ENCODE results near the gene ST3GAL3.

ST3GAL3 gene

GRCh38 chr1:43978551-43979260, 271.4 kb downstream of the ST3GAL3 start, which contains the start of gene B4GALT2 (continued):
- TF ChIP-seq PRDM4 (tag by site-specific recombination; IDR thresholded peaks at IDR 0.05): 0 out of 2 replicates have a peak, but pooled peaks have one; percentile 5
- TF ChIP-seq ZXDB (tag by site-specific recombination; IDR thresholded peaks at IDR 0.05): no peak
- no peak for TF ChIP-seq SETDB1 (IDR thresholded peaks at IDR 0.05; ENCODE audit: insufficient read length, low read length)
- no peak for TF ChIP-seq ZNF211 (tag by site-specific recombination; IDR thresholded peaks at IDR 0.05; ENCODE audit: low read depth)
- TF ChIP-seq ZNF335 (tag by site-specific recombination; conservative IDR thresholded peaks at IDR 0.05): peak; percentile 59
- peak; percentile 34; the same call in 1 of the 2 replicates for TF ChIP-seq KLF8 (tag by site-specific recombination; IDR thresholded peaks at IDR 0.05)
- TF ChIP-seq ZNF529 (tag by site-specific recombination; IDR thresholded peaks at IDR 0.05; ENCODE audit: insufficient replicate concordance): no peak
- no peak; the same call in 1 of the 2 replicates for TF ChIP-seq KLF17 (tag by site-specific recombination; IDR thresholded peaks at IDR 0.05)
- TF ChIP-seq ZBTB20 (tag by site-specific recombination; IDR thresholded peaks at IDR 0.05): peak; percentile 100
- TF ChIP-seq ZNF600 (tag by site-specific recombination; IDR thresholded peaks at IDR 0.05): peak; percentile 15; the same call in 1 of the 2 replicates
- no peak for TF ChIP-seq BCL11B (tag by site-specific recombination; IDR thresholded peaks at IDR 0.05; ENCODE audit: low read depth)
- TF ChIP-seq ZNF121 (tag by site-specific recombination; IDR thresholded peaks at IDR 0.05): 0 out of 2 replicates have a peak, but pooled peaks have one; percentile 14
- no peak for TF ChIP-seq ZNF140 (tag by site-specific recombination; IDR thresholded peaks at IDR 0.05)
- TF ChIP-seq PRDM6 (tag by site-specific recombination; IDR thresholded peaks at IDR 0.05): no peak
- no peak for TF ChIP-seq ZBTB7A (tag by site-specific recombination; IDR thresholded peaks at IDR 0.05; ENCODE audit: low read depth)
- no peak for TF ChIP-seq ZFP3 (tag by site-specific recombination; IDR thresholded peaks at IDR 0.05; ENCODE audit: low read depth)
- peak; percentile 62; the same call in 1 of the 2 replicates for TF ChIP-seq ZBTB48 (tag by site-specific recombination; IDR thresholded peaks at IDR 0.05)
- TF ChIP-seq ZNF544 (tag by site-specific recombination; IDR thresholded peaks at IDR 0.05): no peak
- peak; percentile 78 for TF ChIP-seq ZFHX2 (tag by site-specific recombination; conservative IDR thresholded peaks at IDR 0.05)
- no peak for TF ChIP-seq ZNF19 (tag by site-specific recombination; IDR thresholded peaks at IDR 0.05; ENCODE audit: low read depth)

GRCh38 chr1:43979261-43979527, 271.9 kb downstream of the ST3GAL3 start:
- ChIA-PET CTCF (no interaction called here), POLR2A (no interaction called here)
- no peak for TF ChIP-seq EGR2 (tag by site-specific recombination; IDR thresholded peaks at IDR 0.05; ENCODE audit: low read depth)
- TF ChIP-seq ZIC2 (tag by site-specific recombination; IDR thresholded peaks at IDR 0.05): no peak
- peak overlapping the region; percentile 67 for H3K4me3 ChIP-seq (ENCODE audit: low read depth, low read length)
- peaks cover 3% of the 10 kb centered on the region; the same call in 1 of the 2 replicates for H3K4me1 ChIP-seq (ENCODE audit: control insufficient read depth, insufficient read depth, low read length)
- H3K9me3 ChIP-seq (ENCODE audit: control insufficient read depth, insufficient read depth, low read depth, low read length): no peaks in the 10 kb centered on the region
- H3K27ac ChIP-seq (ENCODE audit: extremely low read depth, low read depth, low read length): peak overlapping the region; percentile 67; the same call in 1 of the 2 replicates
- H3K36me3 ChIP-seq (ENCODE audit: control insufficient read depth in 2 of 2, insufficient read depth in 1 of 2, low read length in 2 of 2): peaks cover 7 to 66% of the 10 kb centered on the region in 2 experiments; a peak in 2 of 3 replicates
